ENCODE results near the gene RGS12.

GRCh38 chr4:3287972-3288570 is 4.8 kb upstream of the RGS12 start:
- TF ChIP-seq MYC (IDR thresholded peaks at IDR 0.05; ENCODE audit: borderline replicate concordance, low read length) (no peak), CTCF (IDR thresholded peaks at IDR 0.05) (no peak), JUN (IDR thresholded peaks at IDR 0.05) (no peak), RAD21 (conservative IDR thresholded peaks at IDR 0.05 in 1 of 2, IDR thresholded peaks at IDR 0.05 in 1 of 2) (no peak), E2F6 (IDR thresholded peaks at IDR 0.05; ENCODE audit: borderline replicate concordance, low read depth) (no peak), CHD2 (IDR thresholded peaks at IDR 0.05; ENCODE audit: low read length, partially characterized antibody) (no peak), PHF8 (IDR thresholded peaks at IDR 0.05; ENCODE audit: borderline replicate concordance, low read depth) (no peak), SMC3 (IDR thresholded peaks at IDR 0.05) (no peak), RFX5 (IDR thresholded peaks at IDR 0.05) (no peak), POLR2A (IDR thresholded peaks at IDR 0.05; ENCODE audit: low read length) (no peak), FOXS1 (CRISPR knock-in tag; IDR thresholded peaks at IDR 0.05) (no peak), MAX (IDR thresholded peaks at IDR 0.05) (no peak), REST (IDR thresholded peaks at IDR 0.05) (no peak), FOSL2 (IDR thresholded peaks at IDR 0.05) (no peak), FOSL2 (CRISPR knock-in tag; IDR thresholded peaks at IDR 0.05) (no peak)

Data from A549 (cell line).